H1 (cell line): Measurements from ENCODE around the gene FUBP3. TPM values are rescaled to one million over a fixed set of nuclear protein-coding genes. Genes with fewer than 3 reads are reported as not detected.

Source experiments
- CTCF ChIA-PET: fragments of 300-600 bp; sonication (Branson Sonifier 250); formaldehyde crosslinking; loops from one replicate; lab custom pipeline; 2021; ENCODE audit not compliant: partially characterized antibody; lab: Charles Lee
- POLR2A ChIA-PET: fragments of 300-600 bp; sonication (Branson Sonifier 250); formaldehyde crosslinking; loops from one replicate; lab custom pipeline; 2021; ENCODE audit warnings: inconsistent platforms; ENCODE audit not compliant: partially characterized antibody; lab: Charles Lee
- DNase-seq, 2 experiments: peaks; one replicate each; pipeline versions ENCODE4 v3.0.0 to v3.0.0-alpha.2; 2010 to 2022; ENCODE audit warnings: low spot score in 2 of 2, low read depth in 1 of 2, mixed read lengths in 1 of 2
- FAIRE-seq: peaks from 2 replicates; lab custom pipeline; 2011; peaks lifted over from hg19 to GRCh38; lab: Jason Lieb, UNC
- H2AFZ ChIP-seq: 2 replicates; pipeline ENCODE4 v1.8.1; 2012; ENCODE audit warnings: low read length, inconsistent platforms
- H2AK5ac ChIP-seq: 2 replicates; pipeline ENCODE4 v1.6.1; 2013; ENCODE audit warnings: low read depth, low read length
- H2BK120ac ChIP-seq: replicated peaks from 2 replicates; pipeline ENCODE3; 2013; ENCODE audit warnings: low read depth, low read length, inconsistent platforms
- H2BK12ac ChIP-seq: 2 replicates; pipeline ENCODE4 v1.6.1; 2013; ENCODE audit warnings: low read depth, low read length
- H2BK15ac ChIP-seq: 2 replicates; pipeline ENCODE4 v1.6.1; 2013; ENCODE audit warnings: low read length
- H2BK20ac ChIP-seq: 2 replicates; pipeline ENCODE4 v1.6.1; 2013; ENCODE audit warnings: low read length
- H2BK5ac ChIP-seq: 2 replicates; pipeline ENCODE4 v1.6.1; 2013; ENCODE audit warnings: low read depth, low read length
- H3K14ac ChIP-seq: 2 replicates; pipeline ENCODE4 v1.6.1; 2013; ENCODE audit warnings: inconsistent platforms; ENCODE audit not compliant: insufficient read length
- H3K18ac ChIP-seq: 2 replicates; pipeline ENCODE4 v1.6.1; 2013; ENCODE audit warnings: low read length; ENCODE audit errors: extremely low read depth
- H3K23ac ChIP-seq: 2 replicates; pipeline ENCODE4 v1.6.1; 2013; ENCODE audit warnings: inconsistent platforms; ENCODE audit not compliant: insufficient read length
- H3K23me2 ChIP-seq: 2 replicates; pipeline ENCODE4 v1.6.1; 2013; ENCODE audit warnings: low read depth, low read length
- H3K27ac ChIP-seq: 2 replicates; pipeline ENCODE4 v1.6.1; 2011; ENCODE audit warnings: low read depth, low read length, inconsistent platforms
- H3K27me3 ChIP-seq, 4 experiments: replicated peaks in 1 of 4; 1 replicate in 1 of 4; 2 replicates in 3 of 4; pipeline versions ENCODE4 v1.6.1 to v1.8.1; 2011 to 2013; ENCODE audit warnings: low read length in 3 of 4, mild to moderate bottlenecking in 3 of 4, inconsistent platforms in 2 of 4, mixed read lengths in 2 of 4, moderate library complexity in 1 of 4; ENCODE audit not compliant: control insufficient read depth in 3 of 4, insufficient read depth in 3 of 4; ENCODE audit errors: extremely low read depth in 1 of 4
- H3K36me3 ChIP-seq, 4 experiments: 2 replicates each; pipeline versions ENCODE4 v1.6.1 to v1.8.1; 2011 to 2013; ENCODE audit warnings: mild to moderate bottlenecking in 4 of 4, low read length in 3 of 4, moderate library complexity in 2 of 4, control low read depth in 1 of 4, inconsistent platforms in 1 of 4; ENCODE audit not compliant: insufficient read depth in 4 of 4, control insufficient read depth in 2 of 4
- H3K4ac ChIP-seq: replicated peaks from 2 replicates; pipeline ENCODE3; 2013; ENCODE audit warnings: low read length, low read depth, mixed read lengths, inconsistent platforms; ENCODE audit not compliant: insufficient read length
- H3K4me1 ChIP-seq, 4 experiments: replicated peaks in 1 of 4; 1 replicate in 1 of 4; 2 replicates in 3 of 4; pipeline versions ENCODE4 v1.6.1 to v1.8.1; 2011 to 2013; ENCODE audit warnings: low read length in 3 of 4, inconsistent platforms in 2 of 4, mixed read lengths in 1 of 4; ENCODE audit not compliant: insufficient read depth in 4 of 4, control insufficient read depth in 3 of 4
- H3K4me2 ChIP-seq, 2 experiments: 2 replicates each; pipeline versions ENCODE4 v1.6.1 to v1.8.1; 2011 to 2013; ENCODE audit warnings: low read depth in 2 of 2, low read length in 2 of 2, control low read depth in 1 of 2, inconsistent platforms in 1 of 2, mild to moderate bottlenecking in 1 of 2; ENCODE audit not compliant: insufficient read depth in 1 of 2
- H3K4me3 ChIP-seq, 4 experiments: fragments of 200-600, 300-600 bp in 1 of 4; sonication (generic), shearing (Covaris generic), sonication (Bioruptor Twin) in 1 of 4; 2 replicates each; pipeline versions ENCODE4 v1.5.1 to v1.8.1; 2011 to 2016; ENCODE audit warnings: low read length in 4 of 4, low read depth in 3 of 4, control low read depth in 2 of 4, inconsistent platforms in 2 of 4, mild to moderate bottlenecking in 2 of 4, mixed read lengths in 1 of 4, moderate library complexity in 1 of 4; ENCODE audit not compliant: insufficient read depth in 2 of 4; ENCODE audit errors: extremely low read depth in 1 of 4
- H3K56ac ChIP-seq: replicated peaks from 2 replicates; pipeline ENCODE3; 2013; ENCODE audit warnings: low read depth, mild to moderate bottlenecking, mixed read lengths, low read length, inconsistent platforms; ENCODE audit not compliant: insufficient read length
- H3K79me1 ChIP-seq: 2 replicates; pipeline ENCODE4 v1.6.1; 2013; ENCODE audit warnings: low read depth, low read length, control low read depth
- H3K79me2 ChIP-seq, 2 experiments: 2 replicates each; pipeline versions ENCODE4 v1.6.1 to v1.8.1; 2012 to 2013; ENCODE audit warnings: low read length in 2 of 2, mild to moderate bottlenecking in 2 of 2, inconsistent platforms in 1 of 2; ENCODE audit not compliant: insufficient read depth in 2 of 2, control insufficient read depth in 1 of 2
- H3K9ac ChIP-seq, 4 experiments: replicated peaks in 1 of 4; 1 replicate in 1 of 4; 2 replicates in 3 of 4; pipeline versions ENCODE4 v1.6.1 to v1.8.1; 2011 to 2013; ENCODE audit warnings: low read depth in 3 of 4, low read length in 3 of 4, control low read depth in 2 of 4, mild to moderate bottlenecking in 2 of 4, moderate library complexity in 2 of 4, inconsistent platforms in 1 of 4; ENCODE audit errors: extremely low read depth in 1 of 4
- H3K9me3 ChIP-seq, 2 experiments: 2 replicates each; pipeline versions ENCODE4 v1.6.1 to v1.8.1; 2012 to 2013; ENCODE audit warnings: mild to moderate bottlenecking in 2 of 2, moderate library complexity in 2 of 2, control low read depth in 1 of 2, inconsistent platforms in 1 of 2, low read depth in 1 of 2, low read length in 1 of 2, mixed read lengths in 1 of 2; ENCODE audit not compliant: insufficient read depth in 2 of 2
- H4K20me1 ChIP-seq, 2 experiments: replicated peaks in 1 of 2; 2 replicates each; pipeline versions ENCODE3 to v1.8.1; 2011 to 2013; ENCODE audit warnings: inconsistent platforms in 2 of 2, low read length in 2 of 2, mild to moderate bottlenecking in 1 of 2; ENCODE audit not compliant: insufficient read depth in 2 of 2, control insufficient read depth in 1 of 2
- H4K5ac ChIP-seq: 2 replicates; pipeline ENCODE4 v1.6.1; 2013; ENCODE audit warnings: low read length, low read depth, mixed read lengths, inconsistent platforms; ENCODE audit not compliant: insufficient read length
- H4K8ac ChIP-seq: 2 replicates; pipeline ENCODE4 v1.8.0; 2013; ENCODE audit warnings: mild to moderate bottlenecking, moderate library complexity, low read length, inconsistent platforms; ENCODE audit not compliant: insufficient read depth; ENCODE audit errors: extremely low read depth
- H4K91ac ChIP-seq: replicated peaks from 2 replicates; pipeline ENCODE3; 2013; ENCODE audit warnings: low read length, mixed read lengths, inconsistent platforms; ENCODE audit not compliant: insufficient read length
- CBX5 ChIP-seq: fragments of 300-800, 300-1000 bp; sonication (generic); IDR thresholded peaks from 2 replicates; pipeline ENCODE4 v1.7.1; 2016; ENCODE audit warnings: antibody characterized with exemption, low read length, low read depth
- EGR1 ChIP-seq: IDR thresholded peaks from 2 replicates; pipeline ENCODE4 v1.6.1; 2011; ENCODE audit warnings: low read depth, low read length, borderline replicate concordance
- EP300 ChIP-seq, 2 experiments: IDR thresholded peaks; 1 replicate in 1 of 2; 2 replicates in 1 of 2; pipeline ENCODE4 v1.6.1; 2011 to 2012; ENCODE audit warnings: low read depth in 2 of 2, low read length in 2 of 2, mild to moderate bottlenecking in 2 of 2, borderline replicate concordance in 1 of 2, inconsistent platforms in 1 of 2, moderate library complexity in 1 of 2
- EZH2 ChIP-seq: fragments of 200-600 bp; sonication (generic); IDR thresholded peaks from 2 replicates; pipeline ENCODE4 v1.7.1; 2012; ENCODE audit warnings: low read depth, mild to moderate bottlenecking, moderate library complexity, low read length, inconsistent platforms; ENCODE audit not compliant: severe bottlenecking
- KDM4A ChIP-seq: IDR thresholded peaks from one replicate; pipeline ENCODE4 v1.7.1; 2012; ENCODE audit warnings: low read depth, mild to moderate bottlenecking, moderate library complexity, low read length, inconsistent platforms; ENCODE audit not compliant: severe bottlenecking
- RAD21 ChIP-seq, 2 experiments: IDR thresholded peaks in 1 of 2; conservative IDR thresholded peaks in 1 of 2; 2 replicates each; pipeline ENCODE4 v1.6.1; 2011; ENCODE audit warnings: low read depth in 2 of 2, low read length in 2 of 2, improper control_type of control experiment in 1 of 2, inconsistent platforms in 1 of 2, mild to moderate bottlenecking in 1 of 2, moderate library complexity in 1 of 2
- RFX5 ChIP-seq: IDR thresholded peaks from 2 replicates; pipeline ENCODE4 v1.6.1; 2011; ENCODE audit warnings: low read depth, low read length, improper control_type of control experiment, borderline replicate concordance
- TEAD4 ChIP-seq: IDR thresholded peaks from 2 replicates; pipeline ENCODE4 v1.6.1; 2012; ENCODE audit warnings: low read depth, low read length, inconsistent platforms, mixed read lengths
- WGBS, 2 experiments: shearing (Covaris generic) in 1 of 2; methylation state at CpG; one replicate each; pipeline versions ENCODE4 v1.1.6 to v1.1.7; 2013 to 2015; ENCODE audit warnings: low lambda C conversion rate in 2 of 2, mixed read lengths in 2 of 2, inconsistent platforms in 1 of 2, low coverage in 1 of 2, missing lambda C conversion rate in 1 of 2; ENCODE audit not compliant: insufficient replicate concordance in 2 of 2, insufficient coverage in 1 of 2, insufficient read length in 1 of 2; ENCODE audit errors: extremely low coverage in 1 of 2, missing lambda C conversion rate in 1 of 2; 5-methylcytosine and 5-hydroxymethylcytosine counted together
- polyA plus RNA-seq, 7 experiments: library from polyadenylated mRNA; depleted of rRNA in 3 of 7; stranded (reverse) in 5 of 7; unstranded in 2 of 7; fragments of >200 nt in 5 of 7; fragments of 200-250 nt in 2 of 7; gene quantifications; 1 replicate in 5 of 7; 2 replicates in 1 of 7; 4 replicates in 1 of 7; pipeline versions ENCODE4 v1.2.1 to v1.2.3, GENCODE V29; 2011 to 2013; ENCODE audit warnings: missing spikeins in 2 of 7, mixed read lengths in 2 of 7
- total RNA-seq: library from RNA; stranded (reverse); fragmentation: NEBNext Ultra II Directional; extraction: Animal tissue kit (Norgen Biotek cat#: 25700); gene quantifications from 2 replicates; pipeline ENCODE4 v1.2.1, GENCODE V29; 2021
- TF ChIP-seq, protein P1 (sequence below): IDR thresholded peaks from 2 replicates; pipeline ENCODE4 v1.6.1; 2012; ENCODE audit warnings: inconsistent platforms

The FUBP3 gene
- total and polyA plus RNA-seq, 2 of the 8 experiments (the other 6 are each of a cell fraction or from before 2014, with no cell fraction given): 23.7 to 76.4 TPM

DNA sequence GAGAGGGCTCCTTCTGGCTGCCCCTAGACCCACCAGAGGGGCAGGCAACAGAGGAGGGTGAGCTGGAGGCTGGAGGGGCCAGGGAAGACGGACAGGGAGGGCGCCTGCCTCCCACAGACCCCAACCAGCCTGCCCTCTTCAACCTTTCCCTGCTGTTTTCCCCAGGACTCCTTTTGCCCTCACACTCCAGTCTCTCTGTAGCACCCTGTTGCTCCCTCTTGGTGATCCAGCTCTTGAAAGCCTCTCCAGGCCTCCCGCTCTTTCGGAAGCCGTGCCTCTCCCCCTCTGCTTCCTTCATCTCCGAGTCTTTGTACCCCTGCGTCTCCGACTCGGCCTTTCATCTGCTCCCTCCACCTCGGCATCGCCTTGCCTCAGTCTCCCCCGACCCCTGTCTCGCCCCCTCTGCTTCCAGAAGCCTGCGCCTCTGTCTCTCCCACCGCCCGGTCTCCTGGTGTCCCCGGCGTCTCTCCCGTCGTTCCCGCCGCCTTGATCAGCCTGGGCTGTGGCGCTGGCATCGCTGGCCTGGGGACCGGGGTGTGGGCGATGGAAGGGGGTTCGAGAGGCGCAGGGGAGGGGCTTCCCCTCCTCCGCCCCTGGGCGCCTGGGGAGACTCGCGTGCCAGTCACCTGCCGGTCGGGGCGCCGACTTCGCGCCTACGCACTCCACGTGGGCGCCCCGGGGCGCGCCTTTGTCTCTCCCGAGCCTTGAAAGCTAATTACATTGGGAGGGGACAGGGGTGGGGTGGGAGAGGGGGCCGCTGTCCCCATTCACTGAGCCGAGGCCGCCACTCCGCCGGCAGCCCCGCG lies 79.7 kb downstream of the FUBP3 start:
- Histone ChIP-seq H3K36me3 (peaks cover 0 to 6% (median 0%) of the 10 kb centered on the region in 4 experiments; a peak in 1 of 8 replicates), H3K27ac (no peak overlapping the region), H3K4me1 (peaks cover 4 to 25% (median 17%) of the 10 kb centered on the region in 4 experiments), H2AK5ac (no peak overlapping the region), H3K27me3 (peaks cover 65 to 90% (median 83%) of the 10 kb centered on the region in 4 experiments), H4K8ac (peak overlapping the region; percentile 74; the same call in 1 of the 2 replicates), H2BK20ac (no peak overlapping the region), H3K4ac (peak overlapping the region; percentile 38), H2AFZ (peak overlapping the region; percentile 41; the same call in 1 of the 2 replicates), H2BK120ac (no peak overlapping the region), H2BK15ac (no peak overlapping the region), H3K4me2 (peak overlapping the region; percentile 62 to 74), H2BK12ac (no peak overlapping the region), H3K18ac (no peak overlapping the region; the same call in 1 of the 2 replicates), H3K14ac (no peak overlapping the region), H4K91ac (no peak overlapping the region), H3K56ac (no peak overlapping the region), H3K23ac (no peak overlapping the region), H2BK5ac (no peak overlapping the region), H3K4me3 (peak overlapping the region in 1 of 4 experiments; percentile 62; a peak in 2 of 8 replicates), H4K20me1 (peaks cover 4 to 14% of the 10 kb centered on the region in 2 experiments), H3K79me1 (no peaks in the 10 kb centered on the region), H3K23me2 (peaks cover 8% of the 10 kb centered on the region; the same call in 1 of the 2 replicates), H4K5ac (no peak overlapping the region), H3K79me2 (no peaks in the 10 kb centered on the region), H3K9ac (no peak overlapping the region), H3K9me3 (peaks cover 6 to 8% of the 10 kb centered on the region in 2 experiments; a peak in 3 of 4 replicates)
- ChIA-PET POLR2A (no interaction called here), CTCF (interaction anchor here (1.0 to 2.0 kb wide), 4 partner anchors 23 to 193 kb away, joined by 3 to 11 read pairs (median 3); no protein-coding TSS in a partner anchor)
- WGBS, 2 experiments: 22% methylated on average over 27 of the region's 52 CpGs; no CpG with 5 or more reads in 1 of the 2 experiments
- DNase-seq (peak in 1 of 2 experiments; percentile 65), FAIRE-seq (no peak)
- TF ChIP-seq, protein P1, sequence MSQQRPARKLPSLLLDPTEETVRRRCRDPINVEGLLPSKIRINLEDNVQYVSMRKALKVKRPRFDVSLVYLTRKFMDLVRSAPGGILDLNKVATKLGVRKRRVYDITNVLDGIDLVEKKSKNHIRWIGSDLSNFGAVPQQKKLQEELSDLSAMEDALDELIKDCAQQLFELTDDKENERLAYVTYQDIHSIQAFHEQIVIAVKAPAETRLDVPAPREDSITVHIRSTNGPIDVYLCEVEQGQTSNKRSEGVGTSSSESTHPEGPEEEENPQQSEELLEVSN: peak; percentile 96
- TF ChIP-seq CBX5 (no peak), RAD21 (IDR thresholded peaks at IDR 0.05 in 1 of 2, conservative IDR thresholded peaks at IDR 0.05 in 1 of 2; ENCODE audit: low read depth in 2 of 2, low read length in 2 of 2) (no peak), EGR1 (peak; percentile 41; the same call in 1 of the 2 replicates), KDM4A (peak; percentile 22), TEAD4 (no peak), EP300 (IDR thresholded peaks at IDR 0.05; ENCODE audit: borderline replicate concordance in 1 of 2, low read depth in 2 of 2, low read length in 2 of 2) (peak in 1 of 2 experiments; percentile 40; a peak in 1 of 3 replicates), EZH2 (peak; percentile 78), RFX5 (no peak)
